ENCODE data around the gene NDUFA8. TPM values are rescaled to one million over a fixed set of nuclear protein-coding genes. Genes with fewer than 3 reads are reported as not detected.

NDUFA8 gene
- total RNA-seq, 4 donors from 2014 or later, result 39.0 to 84.0 (median 71.9) TPM

- Histone ChIP-seq H3K4me3 (no peak overlapping the region), H3K27me3 (peaks cover 9% of the 10 kb centered on the region), H3K9me3 (no peaks in the 10 kb centered on the region), H3K4me1 (no peaks in the 10 kb centered on the region), H3K36me3 (no peaks in the 10 kb centered on the region), H3K27ac (no peak overlapping the region)
- ATAC-seq, result no peak
- 85 to 100% methylated on average over 3 to 5 of the region's 5 CpGs for WGBS, 2 donors (ENCODE audit: low coverage in 1 of 2)
- TF ChIP-seq POLR2A (IDR thresholded peaks at IDR 0.05) (no peak), EP300 (IDR thresholded peaks at IDR 0.05) (no peak), CTCF (IDR thresholded peaks at IDR 0.05) (no peak), POLR2AphosphoS5 (IDR thresholded peaks at IDR 0.05) (no peak)
Measured at GRCh38 chr9:122179054-122179689, 19.6 kb upstream of the NDUFA8 start.

GRCh38 chr9:122176916-122177315, 17.3 kb upstream of the NDUFA8 start:
- TF ChIP-seq POLR2A (IDR thresholded peaks at IDR 0.05), result no peak
- no peak for TF ChIP-seq POLR2AphosphoS5 (IDR thresholded peaks at IDR 0.05)
- TF ChIP-seq EP300 (IDR thresholded peaks at IDR 0.05), result no peak
- no peak for TF ChIP-seq CTCF (IDR thresholded peaks at IDR 0.05)
- peaks cover 6% of the 10 kb centered on the region for H3K27me3 ChIP-seq
- ATAC-seq, result no peak
- H3K27ac ChIP-seq, result no peak overlapping the region
- WGBS, 2 donors (ENCODE audit: low coverage in 1 of 2), result 80% methylated on average over 2 of the region's 2 CpGs; no CpG with 5 or more reads in 1 of the 2 donors
- no peaks in the 10 kb centered on the region for H3K4me1 ChIP-seq
- H3K4me3 ChIP-seq, result no peak overlapping the region
- H3K36me3 ChIP-seq, result no peaks in the 10 kb centered on the region
- H3K9me3 ChIP-seq, result no peaks in the 10 kb centered on the region

GRCh38 chr9:122173670-122174069, 14.1 kb upstream of the NDUFA8 start:
- no peak for ATAC-seq
- Histone ChIP-seq H3K9me3 (no peaks in the 10 kb centered on the region), H3K27ac (no peak overlapping the region), H3K4me1 (no peaks in the 10 kb centered on the region), H3K4me3 (no peak overlapping the region), H3K27me3 (peaks cover 5% of the 10 kb centered on the region), H3K36me3 (no peaks in the 10 kb centered on the region)
- 79% methylated on average over 3 of the region's 3 CpGs; no CpG with 5 or more reads in 1 of the 2 donors for WGBS, 2 donors (ENCODE audit: low coverage in 1 of 2)
- TF ChIP-seq EP300 (IDR thresholded peaks at IDR 0.05), result no peak
- TF ChIP-seq POLR2AphosphoS5 (IDR thresholded peaks at IDR 0.05), result no peak
- no peak for TF ChIP-seq POLR2A (IDR thresholded peaks at IDR 0.05)
- no peak for TF ChIP-seq CTCF (IDR thresholded peaks at IDR 0.05)

GRCh38 chr9:122172131-122172530, 12.6 kb upstream of the NDUFA8 start:
- Histone ChIP-seq H3K4me3 (no peak overlapping the region), H3K27me3 (peaks cover 5% of the 10 kb centered on the region), H3K27ac (no peak overlapping the region), H3K9me3 (no peaks in the 10 kb centered on the region), H3K36me3 (no peaks in the 10 kb centered on the region), H3K4me1 (no peaks in the 10 kb centered on the region)
- 87 to 93% methylated on average over 2 to 4 of the region's 7 CpGs for WGBS, 2 donors (ENCODE audit: low coverage in 1 of 2)
- ATAC-seq, result no peak
- no peak for TF ChIP-seq POLR2A (IDR thresholded peaks at IDR 0.05)

GRCh38 chr9:122168356-122168755, 8.8 kb upstream of the NDUFA8 start:
- H3K36me3 ChIP-seq, result no peaks in the 10 kb centered on the region
- H3K27ac ChIP-seq, result no peak overlapping the region
- H3K4me1 ChIP-seq, result peaks cover 0 to 8% (median 0%) of the 10 kb centered on the region in 3 donors
- WGBS, 2 donors (ENCODE audit: low coverage in 1 of 2), result 48 to 65% methylated on average over 2 of the region's 3 CpGs
- H3K4me3 ChIP-seq, result no peak overlapping the region
- no peaks in the 10 kb centered on the region for H3K9me3 ChIP-seq
- no peaks in the 10 kb centered on the region for H3K27me3 ChIP-seq
- ATAC-seq, result no peak
- TF ChIP-seq EP300 (IDR thresholded peaks at IDR 0.05), result no peak
- no peak for TF ChIP-seq POLR2AphosphoS5 (IDR thresholded peaks at IDR 0.05)
- no peak for TF ChIP-seq POLR2A (IDR thresholded peaks at IDR 0.05)
- TF ChIP-seq CTCF (IDR thresholded peaks at IDR 0.05), result no peak
